NCI-H2081 (cell line): ENCODE data around the gene EIF3CL.
"Not testable (repeated sequence)": the region's sequence is repeated elsewhere in the genome, so short reads cannot be mapped to it uniquely, and the experiment has no call there.

ENCODE experiments used
- DNase-seq, 2 experiments: peaks; one replicate each; lab custom pipeline; 2025; lab: John Stamatoyannopoulos, UW

Gene EIF3CL

GRCh38 chr16:28363408-28363807, 40.2 kb downstream of the EIF3CL start, which contains the start of gene NPIPB6:
TSS of gene NPIPB6 (minus strand) at chr16:28363508. CDS start at chr16:28362822, 686 bp downstream.
- not testable (repeated sequence) for DNase-seq

- DNase-seq, result not testable (repeated sequence)
Observed at GRCh38 chr16:28362600-28362999, 41.0 kb downstream of the EIF3CL start.

- not testable (repeated sequence) for DNase-seq
Observed at GRCh38 chr16:28338230-28338629, 65.4 kb downstream of the EIF3CL start.

- DNase-seq, result not testable (repeated sequence)
Observed at GRCh38 chr16:28336940-28337710, 66.5 kb downstream of the EIF3CL start.

GRCh38 chr16:28335678-28336077, 68.0 kb downstream of the EIF3CL start:
- not testable (repeated sequence) for DNase-seq

GRCh38 chr16:28332632-28333031, 71.0 kb downstream of the EIF3CL start:
- not testable (repeated sequence) for DNase-seq

GRCh38 chr16:28330981-28331380, 72.7 kb downstream of the EIF3CL start:
- not testable (repeated sequence) for DNase-seq

GRCh38 chr16:28330232-28330631, 73.4 kb downstream of the EIF3CL start:
- DNase-seq, result not testable (repeated sequence)
